ENCODE data around the gene GSK3A.

GSK3A gene

GRCh38 chr19:42191330-42191729 is 51.1 kb downstream of the GSK3A start:
- no peak for ATAC-seq
- TF ChIP-seq CSRNP3 (CRISPR knock-in tag; IDR thresholded peaks at IDR 0.05) (no peak), ZFP3 (CRISPR knock-in tag; IDR thresholded peaks at IDR 0.05) (no peak), PATZ1 (CRISPR knock-in tag; IDR thresholded peaks at IDR 0.05; ENCODE audit: borderline replicate concordance) (no peak), ZFP30 (CRISPR knock-in tag; IDR thresholded peaks at IDR 0.05) (no peak), OSR1 (CRISPR knock-in tag; IDR thresholded peaks at IDR 0.05) (no peak), ESRRG (CRISPR knock-in tag; IDR thresholded peaks at IDR 0.05) (no peak), CSDC2 (CRISPR knock-in tag; IDR thresholded peaks at IDR 0.05) (no peak), POU6F1 (CRISPR knock-in tag; IDR thresholded peaks at IDR 0.05; ENCODE audit: borderline replicate concordance, low read depth) (no peak), BACH2 (CRISPR knock-in tag; IDR thresholded peaks at IDR 0.05; ENCODE audit: borderline replicate concordance) (no peak)

- no peak for ATAC-seq
Observed at GRCh38 chr19:42189133-42189532, 53.3 kb downstream of the GSK3A start.

More at GRCh38 chr19:42189133-42189532, 53.3 kb downstream of the GSK3A start:
- TF ChIP-seq CREB5 (CRISPR knock-in tag; IDR thresholded peaks at IDR 0.05; ENCODE audit: low read depth) = no peak
- no peak for TF ChIP-seq ZC3H10 (CRISPR knock-in tag; IDR thresholded peaks at IDR 0.05)
- no peak for TF ChIP-seq RARB (CRISPR knock-in tag; IDR thresholded peaks at IDR 0.05)
- no peak for TF ChIP-seq CSRNP3 (CRISPR knock-in tag; IDR thresholded peaks at IDR 0.05)
- no peak for TF ChIP-seq PATZ1 (CRISPR knock-in tag; IDR thresholded peaks at IDR 0.05; ENCODE audit: borderline replicate concordance)
- no peak for TF ChIP-seq ZNF565 (CRISPR knock-in tag; conservative IDR thresholded peaks at IDR 0.05; ENCODE audit: low read depth)
- no peak for TF ChIP-seq CSDC2 (CRISPR knock-in tag; IDR thresholded peaks at IDR 0.05)
- no peak for TF ChIP-seq ESRRG (CRISPR knock-in tag; IDR thresholded peaks at IDR 0.05)
- no peak for TF ChIP-seq PPARA (CRISPR knock-in tag; IDR thresholded peaks at IDR 0.05; ENCODE audit: borderline replicate concordance)
- no peak for TF ChIP-seq TSHZ2 (CRISPR knock-in tag; IDR thresholded peaks at IDR 0.05)
- TF ChIP-seq ZNF8 (CRISPR knock-in tag; IDR thresholded peaks at IDR 0.05) = no peak
- no peak for TF ChIP-seq ZFP3 (CRISPR knock-in tag; IDR thresholded peaks at IDR 0.05)
- no peak for TF ChIP-seq POU6F1 (CRISPR knock-in tag; IDR thresholded peaks at IDR 0.05; ENCODE audit: borderline replicate concordance, low read depth)
- TF ChIP-seq TCF4 (CRISPR knock-in tag; IDR thresholded peaks at IDR 0.05; ENCODE audit: borderline replicate concordance) = no peak
- no peak for TF ChIP-seq ARNTL (CRISPR knock-in tag; IDR thresholded peaks at IDR 0.05; ENCODE audit: borderline replicate concordance, low read depth)
- TF ChIP-seq ISL1 (CRISPR knock-in tag; IDR thresholded peaks at IDR 0.05) = no peak
- no peak for TF ChIP-seq SNAI2 (CRISPR knock-in tag; IDR thresholded peaks at IDR 0.05)
- TF ChIP-seq GLIS3 (CRISPR knock-in tag; IDR thresholded peaks at IDR 0.05) = no peak
